Breast epithelium (tissue), 3 donors: ENCODE results near the gene GRHL1.

Experiments
- POLR2A ChIP-seq: fragments of 450-650 bp; IDR thresholded peaks from one replicate; pipeline ENCODE4 v1.6.1; 2016; ENCODE audit warnings: antibody characterized with exemption, mild to moderate bottlenecking, moderate library complexity
- TF ChIP-seq, protein P1 (sequence below), 3 donors: fragments of 450-650 bp; IDR thresholded peaks; one replicate each; pipeline ENCODE4 v1.5.1; 2016 to 2017; ENCODE audit warnings: antibody characterized with exemption in 3 of 3, mild to moderate bottlenecking in 3 of 3, moderate library complexity in 3 of 3

DNA sequence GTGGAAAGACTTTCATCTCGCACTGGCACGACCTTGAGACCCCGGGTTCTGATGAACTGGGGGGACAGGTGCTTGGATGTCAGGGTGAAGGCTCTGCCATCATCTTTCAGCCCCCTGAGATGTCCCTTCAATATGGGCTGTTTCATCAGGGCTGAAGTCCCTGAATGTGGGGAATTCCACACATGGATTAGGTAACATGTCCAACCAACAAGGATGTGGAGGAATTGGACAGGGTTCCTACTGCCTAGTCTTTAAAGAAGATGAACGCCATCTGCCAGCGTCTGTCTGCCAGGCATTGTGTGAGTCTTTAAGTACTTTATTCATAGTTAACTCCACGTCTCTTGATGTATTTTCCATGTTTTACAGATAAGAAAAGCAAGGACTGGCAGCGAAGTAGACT is 5.9 kb upstream of the GRHL1 start:
- TF ChIP-seq, protein P1, sequence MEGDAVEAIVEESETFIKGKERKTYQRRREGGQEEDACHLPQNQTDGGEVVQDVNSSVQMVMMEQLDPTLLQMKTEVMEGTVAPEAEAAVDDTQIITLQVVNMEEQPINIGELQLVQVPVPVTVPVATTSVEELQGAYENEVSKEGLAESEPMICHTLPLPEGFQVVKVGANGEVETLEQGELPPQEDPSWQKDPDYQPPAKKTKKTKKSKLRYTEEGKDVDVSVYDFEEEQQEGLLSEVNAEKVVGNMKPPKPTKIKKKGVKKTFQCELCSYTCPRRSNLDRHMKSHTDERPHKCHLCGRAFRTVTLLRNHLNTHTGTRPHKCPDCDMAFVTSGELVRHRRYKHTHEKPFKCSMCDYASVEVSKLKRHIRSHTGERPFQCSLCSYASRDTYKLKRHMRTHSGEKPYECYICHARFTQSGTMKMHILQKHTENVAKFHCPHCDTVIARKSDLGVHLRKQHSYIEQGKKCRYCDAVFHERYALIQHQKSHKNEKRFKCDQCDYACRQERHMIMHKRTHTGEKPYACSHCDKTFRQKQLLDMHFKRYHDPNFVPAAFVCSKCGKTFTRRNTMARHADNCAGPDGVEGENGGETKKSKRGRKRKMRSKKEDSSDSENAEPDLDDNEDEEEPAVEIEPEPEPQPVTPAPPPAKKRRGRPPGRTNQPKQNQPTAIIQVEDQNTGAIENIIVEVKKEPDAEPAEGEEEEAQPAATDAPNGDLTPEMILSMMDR (IDR thresholded peaks at IDR 0.05) = no peak
- no peak for TF ChIP-seq POLR2A
